IMR-90 (cell line): Measurements from ENCODE around the gene CPSF2. TPM values are rescaled to one million over a fixed set of nuclear protein-coding genes. Genes with fewer than 3 reads are reported as not detected.

Experiments used
- ATAC-seq: fragments of 200-7000 bp; cut with Tn5 transposase; 2 replicates; pipeline ENCODE4 v1.9.1; 2020; ENCODE audit warnings: low read depth, mild to moderate bottlenecking, moderate library complexity
- BruUV-seq: library from RNA; stranded (reverse); fragments of 400-500 nt; replicated peaks from 2 replicates; lab custom pipeline; 2021; lab: Mats Ljungman, UMichigan
- CTCF ChIA-PET: fragments of 300-600 bp; formaldehyde crosslinking; extraction: SDS; loops from one replicate; lab custom pipeline; 2021; ENCODE audit warnings: antibody characterized with exemption; lab: Yijun Ruan, JAX
- POLR2A ChIA-PET: fragments of 300-600 bp; sonication (Branson Sonifier 250); formaldehyde crosslinking; loops from one replicate; lab custom pipeline; 2022; ENCODE audit warnings: antibody characterized with exemption; ENCODE audit not compliant: unreplicated experiment; lab: Charles Lee
- DNase-seq: peaks from one replicate; pipeline ENCODE4 v3.0.0; 2013
- H2AFZ ChIP-seq: replicated peaks from 2 replicates; pipeline ENCODE3; 2013; ENCODE audit warnings: low read length, mild to moderate bottlenecking; ENCODE audit not compliant: poor library complexity
- H2AK5ac ChIP-seq: 2 replicates; pipeline ENCODE4 v1.6.1; 2013; ENCODE audit warnings: low read depth, low read length, inconsistent platforms
- H2AK9ac ChIP-seq: replicated peaks from 2 replicates; pipeline ENCODE3; 2013; ENCODE audit warnings: mild to moderate bottlenecking, low read depth, low read length, moderate library complexity; ENCODE audit not compliant: poor library complexity
- H2BK120ac ChIP-seq: 2 replicates; pipeline ENCODE4 v1.6.1; 2013; ENCODE audit warnings: low read depth, low read length, inconsistent platforms
- H2BK15ac ChIP-seq: 3 replicates; pipeline ENCODE4 v1.6.1; 2013; ENCODE audit warnings: low read depth, low read length, inconsistent platforms
- H2BK20ac ChIP-seq: 2 replicates; pipeline ENCODE4 v1.6.1; 2013; ENCODE audit warnings: low read depth, mild to moderate bottlenecking, inconsistent platforms, low read length, moderate library complexity
- H2BK5ac ChIP-seq: 2 replicates; pipeline ENCODE4 v1.6.1; 2013; ENCODE audit warnings: mild to moderate bottlenecking, low read depth, low read length, inconsistent platforms; ENCODE audit not compliant: poor library complexity, severe bottlenecking
- H3K14ac ChIP-seq: replicated peaks from 2 replicates; pipeline ENCODE4 v1.6.1; 2013; ENCODE audit warnings: low read depth, low read length, inconsistent platforms
- H3K18ac ChIP-seq: 2 replicates; pipeline ENCODE4 v1.6.1; 2013; ENCODE audit warnings: low read depth, low read length, control low read depth
- H3K23ac ChIP-seq: 2 replicates; pipeline ENCODE4 v1.6.1; 2013; ENCODE audit warnings: low read depth, low read length, inconsistent platforms
- H3K27ac ChIP-seq: 2 replicates; pipeline ENCODE4 v1.5.1; 2013; ENCODE audit warnings: mild to moderate bottlenecking, control low read depth, low read length; ENCODE audit not compliant: insufficient read depth
- H3K27me3 ChIP-seq: 2 replicates; pipeline ENCODE4 v1.6.1; 2013; ENCODE audit warnings: low read length; ENCODE audit not compliant: control insufficient read depth, insufficient read depth
- H3K36me3 ChIP-seq: 2 replicates; pipeline ENCODE4 v1.6.1; 2013; ENCODE audit warnings: low read length, mixed read lengths; ENCODE audit not compliant: control insufficient read depth, insufficient read depth
- H3K4ac ChIP-seq: 2 replicates; pipeline ENCODE4 v1.6.1; 2013; ENCODE audit warnings: low read depth, low read length, inconsistent platforms
- H3K4me1 ChIP-seq: 2 replicates; pipeline ENCODE4 v1.6.1; 2013; ENCODE audit warnings: low read length, mixed read lengths; ENCODE audit not compliant: control insufficient read depth, insufficient read depth
- H3K4me2 ChIP-seq: 2 replicates; pipeline ENCODE4 v1.6.1; 2013; ENCODE audit warnings: low read depth, mild to moderate bottlenecking, control low read depth, low read length, moderate library complexity
- H3K4me3 ChIP-seq: 2 replicates; pipeline ENCODE4 v1.5.1; 2013; ENCODE audit warnings: low read depth, mild to moderate bottlenecking, control low read depth, low read length, moderate library complexity; ENCODE audit not compliant: insufficient read depth
- H3K56ac ChIP-seq: 2 replicates; pipeline ENCODE4 v1.6.1; 2013; ENCODE audit warnings: low read length, inconsistent platforms; ENCODE audit not compliant: insufficient read depth; ENCODE audit errors: extremely low read depth
- H3K79me1 ChIP-seq, 2 experiments: 2 replicates each; pipeline ENCODE4 v1.6.1; 2013; ENCODE audit warnings: low read length in 2 of 2, inconsistent platforms in 1 of 2, low read depth in 1 of 2
- H3K9ac ChIP-seq: 2 replicates; pipeline ENCODE4 v1.6.1; 2013; ENCODE audit warnings: low read depth, low read length, control low read depth
- H3K9me1 ChIP-seq: 2 replicates; pipeline ENCODE4 v1.6.1; 2013; ENCODE audit warnings: low read length, inconsistent platforms; ENCODE audit not compliant: insufficient read depth
- H3K9me3 ChIP-seq: 2 replicates; pipeline ENCODE4 v1.6.1; 2013; ENCODE audit warnings: low read length; ENCODE audit not compliant: control insufficient read depth, insufficient read depth
- H4K20me1 ChIP-seq: 2 replicates; pipeline ENCODE4 v1.6.1; 2013; ENCODE audit warnings: low read length, inconsistent platforms; ENCODE audit not compliant: insufficient read depth
- H4K5ac ChIP-seq: 2 replicates; pipeline ENCODE4 v1.6.1; 2013; ENCODE audit warnings: mild to moderate bottlenecking, low read depth, low read length, control low read depth
- H4K8ac ChIP-seq, 2 experiments: 2 replicates each; pipeline ENCODE4 v1.6.1; 2013; ENCODE audit warnings: low read depth in 2 of 2, low read length in 2 of 2, control low read depth in 1 of 2, inconsistent platforms in 1 of 2
- H4K91ac ChIP-seq: 2 replicates; pipeline ENCODE4 v1.6.1; 2013; ENCODE audit warnings: low read depth, low read length, inconsistent platforms; ENCODE audit not compliant: insufficient read depth
- FOS ChIP-seq: fragments of 150-350 bp; IDR thresholded peaks from 2 replicates; pipeline ENCODE4 v1.6.1; 2016; ENCODE audit warnings: low read depth, low read length
- MAFK ChIP-seq: IDR thresholded peaks from 2 replicates; pipeline ENCODE4 v1.6.1; 2012; ENCODE audit warnings: low read depth, low read length, improper control_type of control experiment
- POLR2A ChIP-seq: IDR thresholded peaks from 2 replicates; pipeline ENCODE4 v1.6.1; 2012; ENCODE audit warnings: mild to moderate bottlenecking, low read depth, low read length
- RFX5 ChIP-seq: IDR thresholded peaks from 2 replicates; pipeline ENCODE4 v1.8.0; 2012; ENCODE audit warnings: low read depth, mild to moderate bottlenecking, low read length, moderate library complexity
- SMC3 ChIP-seq: fragments of 150-350 bp; IDR thresholded peaks from 2 replicates; pipeline ENCODE4 v1.6.1; 2016; ENCODE audit warnings: low read depth, mild to moderate bottlenecking, antibody characterized with exemption, low read length, moderate library complexity
- WGBS, 2 experiments: methylation state at CpG; one replicate each; pipeline versions ENCODE4 v1.1.5 to v1.1.7; 2013; ENCODE audit warnings: missing lambda C conversion rate in 2 of 2; ENCODE audit not compliant: insufficient read length in 1 of 2; ENCODE audit errors: extremely low coverage in 2 of 2; 5-methylcytosine and 5-hydroxymethylcytosine counted together
- dilution Hi-C: fragments of 300-500 bp; cut with HindIII; formaldehyde crosslinking; loops from one replicate; pipeline ENCODE4 v1.14.3; 2018; ENCODE audit warnings: low sequenced_read_pairs; ENCODE audit not compliant: unreplicated experiment
- in situ Hi-C: fragments of 300-500 bp; cut with MboI; formaldehyde crosslinking; loops from 3 replicates; pipeline ENCODE4 v1.14.3; 2019; ENCODE audit warnings: low sequenced_read_pairs, inconsistent platforms, mixed read lengths
- intact Hi-C: fragments of 100-400 bp; cut with micrococcal nuclease; formaldehyde crosslinking; loops from 2 replicates; pipeline ENCODE4 v1.10.0; 2022
- polyA plus RNA-seq, 3 experiments: library from polyadenylated mRNA; depleted of rRNA; stranded (reverse); fragments of >200 nt; gene quantifications; 2 replicates each; pipeline ENCODE4 v1.2.3, GENCODE V29; 2012; ENCODE audit warnings: low replicate concordance in 1 of 3
- total RNA-seq: library from RNA; depleted of rRNA; stranded (reverse); fragments of >200 nt; gene quantifications from 2 replicates; pipeline ENCODE4 v1.2.3, GENCODE V29; 2012
- TF ChIP-seq, protein P1 (sequence below): fragments of 150-350 bp; IDR thresholded peaks from 2 replicates; pipeline ENCODE4 v1.6.1; 2017; ENCODE audit warnings: mild to moderate bottlenecking, antibody characterized with exemption, low read length, low read depth

CPSF2 gene
- total and polyA plus RNA-seq, 2 of the 4 experiments (the other 2 are of a cell fraction) = 18.5 to 30.6 TPM

DNA sequence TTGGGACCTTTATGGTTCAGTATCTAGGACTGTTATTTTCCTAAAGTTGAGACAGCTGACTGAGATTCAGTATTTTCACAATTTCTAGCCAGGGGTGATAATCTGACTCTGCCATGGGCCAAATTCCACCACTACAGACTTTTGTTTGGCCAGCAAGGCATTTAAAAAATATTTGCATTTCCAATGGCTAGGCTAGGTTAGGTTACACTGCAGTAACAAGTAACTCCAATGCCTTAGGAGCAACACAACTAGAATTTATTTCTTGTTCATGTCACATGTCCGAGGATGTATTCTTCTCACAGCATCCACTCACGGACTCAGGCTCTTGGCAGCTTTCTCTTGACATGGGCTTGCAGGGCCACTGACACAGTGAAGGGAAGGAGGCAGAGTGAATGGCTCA is 83.0 kb downstream of the CPSF2 start:
- no peaks in the 10 kb centered on the region for H3K9me1 ChIP-seq
- ChIA-PET POLR2A (no interaction called here), CTCF (interaction anchor here (0.6 kb wide), 1 partner anchor 30 kb away, joined by 5 read pairs; no protein-coding TSS in a partner anchor)
- TF ChIP-seq RFX5 (no peak), POLR2A (no peak), MAFK (no peak), SMC3 (no peak), FOS (no peak)
- TF ChIP-seq, protein P1, sequence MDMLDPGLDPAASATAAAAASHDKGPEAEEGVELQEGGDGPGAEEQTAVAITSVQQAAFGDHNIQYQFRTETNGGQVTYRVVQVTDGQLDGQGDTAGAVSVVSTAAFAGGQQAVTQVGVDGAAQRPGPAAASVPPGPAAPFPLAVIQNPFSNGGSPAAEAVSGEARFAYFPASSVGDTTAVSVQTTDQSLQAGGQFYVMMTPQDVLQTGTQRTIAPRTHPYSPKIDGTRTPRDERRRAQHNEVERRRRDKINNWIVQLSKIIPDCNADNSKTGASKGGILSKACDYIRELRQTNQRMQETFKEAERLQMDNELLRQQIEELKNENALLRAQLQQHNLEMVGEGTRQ = no peak
- no peaks in the 10 kb centered on the region for H3K79me1 ChIP-seq
- H3K4me2 ChIP-seq = no peak overlapping the region
- H2BK15ac ChIP-seq = no peak overlapping the region
- no peak overlapping the region for H4K91ac ChIP-seq
- no peak overlapping the region for H3K23ac ChIP-seq
- H2AK5ac ChIP-seq = no peak overlapping the region
- no TSS peak for BruUV-seq
- DNase-seq (no peak), ATAC-seq (no peak)
- H3K56ac ChIP-seq = no peak overlapping the region
- H3K9ac ChIP-seq = no peak overlapping the region
- no peaks in the 10 kb centered on the region for H4K20me1 ChIP-seq
- H3K36me3 ChIP-seq = no peaks in the 10 kb centered on the region
- in situ Hi-C loops (no loop called here), dilution Hi-C loops (no loop called here), intact Hi-C loops (no loop called here)
- H3K9me3 ChIP-seq = no peaks in the 10 kb centered on the region
- H3K4me3 ChIP-seq = no peak overlapping the region
- no peak overlapping the region for H3K4ac ChIP-seq
- H2BK5ac ChIP-seq = no peak overlapping the region
- peaks cover 14% of the 10 kb centered on the region for H3K27me3 ChIP-seq
- WGBS, 2 experiments = no CpG with 5 or more reads among the region's 2 CpGs
- H2BK120ac ChIP-seq = no peak overlapping the region
- no peak overlapping the region for H2AK9ac ChIP-seq
- no peak overlapping the region for H3K14ac ChIP-seq
- no peaks in the 10 kb centered on the region for H3K4me1 ChIP-seq
- H4K8ac ChIP-seq = no peak overlapping the region
- H3K27ac ChIP-seq = no peak overlapping the region
- no peak overlapping the region for H2BK20ac ChIP-seq
- no peak overlapping the region for H3K18ac ChIP-seq
- no peak overlapping the region for H4K5ac ChIP-seq
- no peak overlapping the region for H2AFZ ChIP-seq
